Parathyroid adenoma (tissue), 2 donors: ENCODE results near the gene NTN5.

Experiments used
- H2AFZ ChIP-seq: fragments of 300-600 bp; sonication (generic); one replicate; pipeline ENCODE4 v1.7.0; 2017; ENCODE audit warnings: antibody characterized with exemption, mild to moderate bottlenecking
- H3K27ac ChIP-seq: fragments of 300-600 bp; sonication (generic); one replicate; pipeline ENCODE4 v1.7.0; 2017
- H3K27me3 ChIP-seq: fragments of 300-600 bp; sonication (generic); one replicate; pipeline ENCODE4 v1.7.0; 2017; ENCODE audit warnings: low read length; ENCODE audit not compliant: control insufficient read depth, insufficient read depth
- H3K36me3 ChIP-seq: fragments of 300-600 bp; sonication (generic); one replicate; pipeline ENCODE4 v1.7.0; 2017; ENCODE audit warnings: low read length; ENCODE audit not compliant: control insufficient read depth, insufficient read depth
- H3K4me1 ChIP-seq: fragments of 300-600 bp; sonication (generic); one replicate; pipeline ENCODE4 v1.7.0; 2017; ENCODE audit warnings: control low read depth
- H3K4me2 ChIP-seq: fragments of 300-600 bp; sonication (generic); one replicate; pipeline ENCODE4 v1.7.0; 2017; ENCODE audit warnings: low read length
- H3K4me3 ChIP-seq: fragments of 300-600 bp; sonication (generic); one replicate; pipeline ENCODE4 v1.7.0; 2017; ENCODE audit warnings: low read depth, low read length
- H3K79me2 ChIP-seq: fragments of 300-600 bp; sonication (generic); one replicate; pipeline ENCODE4 v1.7.0; 2017; ENCODE audit warnings: control low read depth
- H3K9ac ChIP-seq: fragments of 300-600 bp; sonication (generic); one replicate; pipeline ENCODE4 v1.7.0; 2017; ENCODE audit warnings: mild to moderate bottlenecking
- H3K9me3 ChIP-seq: fragments of 300-600 bp; sonication (generic); one replicate; pipeline ENCODE4 v1.7.0; 2017; ENCODE audit warnings: low read length; ENCODE audit not compliant: control insufficient read depth
- CTCF ChIP-seq: fragments of 300-600 bp; sonication (generic); IDR thresholded peaks from one replicate; pipeline ENCODE4 v1.7.0; 2017; ENCODE audit warnings: antibody characterized with exemption, mild to moderate bottlenecking
- donor health status: primary hyperparathyroidism.

Gene NTN5

GRCh38 chr19:48644839-48645619 lies 27.8 kb downstream of the NTN5 start:
- TF ChIP-seq CTCF = no peak
- peaks cover 3% of the 10 kb centered on the region for H3K79me2 ChIP-seq
- peak overlapping the region; percentile 92 for H3K27ac ChIP-seq
- H2AFZ ChIP-seq = peak overlapping the region; percentile 98
- peak overlapping the region; percentile 99 for H3K4me2 ChIP-seq
- H3K9ac ChIP-seq = peak overlapping the region; percentile 70
- peak overlapping the region; percentile 92 for H3K4me3 ChIP-seq
- peaks cover 7% of the 10 kb centered on the region for H3K4me1 ChIP-seq
- H3K9me3 ChIP-seq = no peaks in the 10 kb centered on the region
- no peaks in the 10 kb centered on the region for H3K36me3 ChIP-seq
- H3K27me3 ChIP-seq = no peaks in the 10 kb centered on the region

DNA sequence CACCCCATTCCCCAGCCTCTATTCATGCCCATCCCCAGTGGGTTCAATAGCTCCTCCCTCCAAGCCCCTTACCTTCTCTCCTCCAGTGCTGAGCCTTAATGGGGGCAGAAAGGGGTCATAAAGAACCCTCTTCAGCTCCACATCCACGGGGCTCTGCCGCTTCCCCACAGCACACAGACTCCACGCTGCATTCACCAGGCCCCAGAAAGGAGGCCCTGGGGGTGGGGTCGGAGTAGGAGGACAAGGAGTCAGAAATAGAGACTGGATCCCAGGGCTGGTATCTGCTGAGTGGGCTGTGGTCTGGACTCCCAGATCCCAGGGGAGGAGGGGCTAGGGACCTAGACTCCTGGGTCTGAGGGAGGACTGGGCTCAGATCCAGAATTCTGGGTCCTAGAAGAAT lies 28.5 kb downstream of the NTN5 start:
- Histone ChIP-seq H3K9me3 (no peaks in the 10 kb centered on the region), H3K27ac (peak overlapping the region; percentile 92), H3K4me2 (peak overlapping the region; percentile 99), H2AFZ (peak overlapping the region; percentile 98), H3K4me3 (peak overlapping the region; percentile 92), H3K79me2 (peaks cover 3% of the 10 kb centered on the region), H3K27me3 (no peaks in the 10 kb centered on the region), H3K4me1 (peaks cover 5% of the 10 kb centered on the region), H3K36me3 (no peaks in the 10 kb centered on the region), H3K9ac (no peak overlapping the region)
- no peak for TF ChIP-seq CTCF

- no peak overlapping the region for H3K27ac ChIP-seq
- H3K4me2 ChIP-seq = no peak overlapping the region
- no peak overlapping the region for H2AFZ ChIP-seq
- peaks cover 3% of the 10 kb centered on the region for H3K79me2 ChIP-seq
- no peaks in the 10 kb centered on the region for H3K9me3 ChIP-seq
- no peak overlapping the region for H3K9ac ChIP-seq
- no peaks in the 10 kb centered on the region for H3K27me3 ChIP-seq
- H3K4me1 ChIP-seq = peaks cover 10% of the 10 kb centered on the region
- no peak for TF ChIP-seq CTCF
- H3K4me3 ChIP-seq = no peak overlapping the region
- H3K36me3 ChIP-seq = no peaks in the 10 kb centered on the region
Observed at GRCh38 chr19:48642862-48643261, 30.0 kb downstream of the NTN5 start.

DNA sequence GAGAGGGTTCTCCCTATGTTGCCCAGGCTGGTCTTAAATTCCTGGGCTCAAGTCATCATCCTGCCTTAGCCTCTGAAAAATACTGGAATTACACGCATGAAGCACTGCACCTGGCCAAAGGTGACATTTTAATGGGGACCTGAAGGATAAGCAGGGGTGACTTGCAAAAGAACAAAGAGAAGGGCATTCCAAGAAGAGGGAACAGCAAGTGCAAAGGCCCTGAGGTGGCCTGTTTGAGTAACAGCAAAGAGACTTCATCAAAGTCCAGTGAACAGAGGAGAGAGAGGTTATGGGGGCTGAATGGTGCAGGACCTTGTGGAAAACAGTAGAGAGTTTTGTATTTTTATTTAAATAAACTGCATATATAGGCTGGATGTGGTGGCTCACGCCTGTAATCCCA lies 31.0 kb downstream of the NTN5 start:
- Histone ChIP-seq H3K4me1 (peaks cover 10% of the 10 kb centered on the region), H3K9me3 (no peaks in the 10 kb centered on the region), H3K9ac (no peak overlapping the region), H3K27me3 (no peaks in the 10 kb centered on the region), H3K36me3 (no peaks in the 10 kb centered on the region), H3K4me2 (no peak overlapping the region), H3K79me2 (peaks cover 3% of the 10 kb centered on the region), H2AFZ (no peak overlapping the region), H3K27ac (no peak overlapping the region), H3K4me3 (no peak overlapping the region)
- no peak for TF ChIP-seq CTCF
